ENCODE data around the gene BPTF.
"Not testable (repeated sequence)": the region's sequence is repeated elsewhere in the genome, so short reads cannot be mapped to it uniquely, and the experiment has no call there.

BPTF gene

GRCh38 chr17:67963145-67963572 is 137.9 kb downstream of the BPTF start:
- peaks cover 57% of the 10 kb centered on the region for H3K36me3 ChIP-seq
- H3K27me3 ChIP-seq (ENCODE audit: insufficient read depth, low read depth, severe bottlenecking); H3K4me3 ChIP-seq (ENCODE audit: low read depth, low read length); H3K27ac ChIP-seq; H3K9me3 ChIP-seq (ENCODE audit: severe bottlenecking): not testable (repeated sequence)
- TF ChIP-seq CTCF (IDR thresholded peaks at IDR 0.05; ENCODE audit: low read depth, low read length): peak; percentile 44; the same call in 1 of the 2 replicates
- DNase-seq: peak; percentile 73

GRCh38 chr17:67970783-67971182 is 145.5 kb downstream of the BPTF start:
- Histone ChIP-seq H3K27me3 (ENCODE audit: insufficient read depth, low read depth, severe bottlenecking) (no peaks in the 10 kb centered on the region), H3K4me3 (ENCODE audit: low read depth, low read length) (no peak overlapping the region), H3K36me3 (peaks cover 66% of the 10 kb centered on the region), H3K27ac (no peak overlapping the region), H3K9me3 (ENCODE audit: severe bottlenecking) (no peaks in the 10 kb centered on the region)
- DNase-seq: no peak
- no peak for TF ChIP-seq CTCF (IDR thresholded peaks at IDR 0.05; ENCODE audit: low read depth, low read length)

GRCh38 chr17:67974185-67974584 is 148.9 kb downstream of the BPTF start:
- H3K27ac ChIP-seq: no peak overlapping the region
- H3K4me3 ChIP-seq (ENCODE audit: low read depth, low read length): no peak overlapping the region
- peaks cover 57% of the 10 kb centered on the region for H3K36me3 ChIP-seq
- no peaks in the 10 kb centered on the region for H3K27me3 ChIP-seq (ENCODE audit: insufficient read depth, low read depth, severe bottlenecking)
- TF ChIP-seq CTCF (IDR thresholded peaks at IDR 0.05; ENCODE audit: low read depth, low read length): no peak
- DNase-seq: no peak
- no peaks in the 10 kb centered on the region for H3K9me3 ChIP-seq (ENCODE audit: severe bottlenecking)

GRCh38 chr17:67974598-67975066 is 149.3 kb downstream of the BPTF start:
- peaks cover 55% of the 10 kb centered on the region for H3K36me3 ChIP-seq
- TF ChIP-seq CTCF (IDR thresholded peaks at IDR 0.05; ENCODE audit: low read depth, low read length): peak; percentile 17; the same call in 1 of the 2 replicates
- H3K27me3 ChIP-seq (ENCODE audit: insufficient read depth, low read depth, severe bottlenecking): no peaks in the 10 kb centered on the region
- no peaks in the 10 kb centered on the region for H3K9me3 ChIP-seq (ENCODE audit: severe bottlenecking)
- DNase-seq: no peak
- H3K27ac ChIP-seq: no peak overlapping the region
- no peak overlapping the region for H3K4me3 ChIP-seq (ENCODE audit: low read depth, low read length)

- H3K4me3 ChIP-seq (ENCODE audit: low read depth, low read length); H3K27me3 ChIP-seq (ENCODE audit: insufficient read depth, low read depth, severe bottlenecking); DNase-seq; H3K9me3 ChIP-seq (ENCODE audit: severe bottlenecking); H3K27ac ChIP-seq: not testable (repeated sequence)
- H3K36me3 ChIP-seq: peaks cover 50% of the 10 kb centered on the region
Observed at GRCh38 chr17:67976306-67976705, 151.0 kb downstream of the BPTF start.

- Histone ChIP-seq H3K9me3 (ENCODE audit: severe bottlenecking) (no peaks in the 10 kb centered on the region), H3K27ac (no peak overlapping the region), H3K36me3 (peaks cover 30% of the 10 kb centered on the region), H3K27me3 (ENCODE audit: insufficient read depth, low read depth, severe bottlenecking) (no peaks in the 10 kb centered on the region), H3K4me3 (ENCODE audit: low read depth, low read length) (no peak overlapping the region)
- peak; percentile 1 for DNase-seq
- no peak for TF ChIP-seq CTCF (IDR thresholded peaks at IDR 0.05; ENCODE audit: low read depth, low read length)
Observed at GRCh38 chr17:67980456-67980855, 155.2 kb downstream of the BPTF start.

GRCh38 chr17:67980883-67981282 is 155.6 kb downstream of the BPTF start:
- not testable (repeated sequence) for H3K27ac ChIP-seq; DNase-seq; H3K4me3 ChIP-seq (ENCODE audit: low read depth, low read length); H3K9me3 ChIP-seq (ENCODE audit: severe bottlenecking); H3K27me3 ChIP-seq (ENCODE audit: insufficient read depth, low read depth, severe bottlenecking)
- peaks cover 25% of the 10 kb centered on the region for H3K36me3 ChIP-seq

Measured in WERI-Rb-1 (cell line).